GM23338 (cell line): ENCODE results near the gene MLLT10. TPM values are rescaled to one million over a fixed set of nuclear protein-coding genes. Genes with fewer than 3 reads are reported as not detected.

Experiments
- ATAC-seq: fragments of 200-7000 bp; cut with Tn5 transposase; 3 replicates; pipeline ENCODE4 v1.9.1; 2020
- DNase-seq: peaks from one replicate; pipeline ENCODE4 v3.0.0-alpha.2; 2015; ENCODE audit warnings: low spot score
- H2AFZ ChIP-seq: fragments of 200-600 bp; sonication (generic); 2 replicates; pipeline ENCODE4 v1.8.0; 2016; ENCODE audit warnings: antibody characterized with exemption, mild to moderate bottlenecking, moderate library complexity
- H3F3A ChIP-seq: fragments of 200-600 bp; sonication (generic); replicated peaks from 2 replicates; pipeline ENCODE4 v1.8.0; 2017; ENCODE audit warnings: antibody characterized with exemption, mixed run types, low read depth
- H3K27ac ChIP-seq: fragments of 200-600 bp; sonication (generic); 2 replicates; pipeline ENCODE4 v1.6.1; 2016; ENCODE audit warnings: low read depth
- H3K27me3 ChIP-seq: fragments of 200-600 bp; sonication (generic); 2 replicates; pipeline ENCODE4 v1.8.0; 2016; ENCODE audit warnings: mild to moderate bottlenecking, mixed run types, moderate library complexity; ENCODE audit not compliant: insufficient read depth
- H3K36me3 ChIP-seq: fragments of 200-600 bp; sonication (generic); 2 replicates; pipeline ENCODE4 v1.8.0; 2016; ENCODE audit warnings: mild to moderate bottlenecking; ENCODE audit not compliant: insufficient read depth
- H3K4me1 ChIP-seq: fragments of 200-600 bp; sonication (generic); 2 replicates; pipeline ENCODE4 v1.8.0; 2016; ENCODE audit warnings: mild to moderate bottlenecking, moderate library complexity; ENCODE audit not compliant: insufficient read depth
- H3K4me2 ChIP-seq: fragments of 200-600 bp; sonication (generic); 2 replicates; pipeline ENCODE4 v1.7.1; 2017; ENCODE audit warnings: mixed run types
- H3K4me3 ChIP-seq: fragments of 200-600 bp; sonication (generic); 2 replicates; pipeline ENCODE4 v1.6.1; 2016; ENCODE audit warnings: mixed run types
- H3K79me2 ChIP-seq: fragments of 200-600 bp; sonication (generic); replicated peaks from 2 replicates; pipeline ENCODE4 v1.8.0; 2017; ENCODE audit warnings: mild to moderate bottlenecking; ENCODE audit not compliant: insufficient read depth
- H3K9me2 ChIP-seq: fragments of 200-600 bp; sonication (generic); 2 replicates; pipeline ENCODE4 v1.8.0; 2017; ENCODE audit not compliant: insufficient read depth
- H4K20me1 ChIP-seq: fragments of 200-600 bp; sonication (generic); replicated peaks from 2 replicates; pipeline ENCODE4 v1.8.0; 2017; ENCODE audit warnings: mild to moderate bottlenecking; ENCODE audit not compliant: insufficient read depth
- H3K27ac Mint-ChIP-seq: 2 replicates; pipeline ENCODE4 v1.8.0; 2020; ENCODE audit warnings: inconsistent platforms, mild to moderate bottlenecking, moderate library complexity, mixed read lengths
- H3K27me3 Mint-ChIP-seq: 3 replicates; pipeline ENCODE4 v1.8.0; 2022; ENCODE audit warnings: low read depth, mild to moderate bottlenecking, moderate library complexity, mixed read lengths, inconsistent platforms; ENCODE audit not compliant: insufficient read depth, poor library complexity
- H3K36me3 Mint-ChIP-seq: 3 replicates; pipeline ENCODE4 v1.8.0; 2021; ENCODE audit warnings: low read depth, mild to moderate bottlenecking, inconsistent platforms, moderate library complexity, mixed read lengths
- H3K4me1 Mint-ChIP-seq: 3 replicates; pipeline ENCODE4 v1.8.0; 2020; ENCODE audit warnings: mild to moderate bottlenecking, inconsistent platforms, mixed read lengths
- H3K4me3 Mint-ChIP-seq: 3 replicates; pipeline ENCODE4 v1.8.0; 2021; ENCODE audit warnings: moderate library complexity, mild to moderate bottlenecking, inconsistent platforms, mixed read lengths
- H3K9me3 Mint-ChIP-seq: 3 replicates; pipeline ENCODE4 v1.8.0; 2020; ENCODE audit warnings: moderate library complexity, mild to moderate bottlenecking, inconsistent platforms, mixed read lengths
- CREB1 ChIP-seq: fragments of 250-450 bp; sonication (Bioruptor Pico); IDR thresholded peaks from 2 replicates; pipeline ENCODE4 v1.5.0; 2020; ENCODE audit warnings: low read depth, mild to moderate bottlenecking, moderate library complexity
- EZH2 ChIP-seq: fragments of 200-600 bp; sonication (generic); IDR thresholded peaks from one replicate; pipeline ENCODE4 v1.8.0; 2017; ENCODE audit warnings: antibody characterized with exemption, mild to moderate bottlenecking, low read depth; ENCODE audit not compliant: unreplicated experiment
- EZH2phosphoT487 ChIP-seq: fragments of 200-600 bp; sonication (generic); IDR thresholded peaks from one replicate; pipeline ENCODE4 v1.8.1; 2018; ENCODE audit warnings: antibody characterized with exemption; ENCODE audit not compliant: unreplicated experiment
- JUNB ChIP-seq: IDR thresholded peaks from one replicate; pipeline ENCODE4 v1.6.1; 2016; ENCODE audit warnings: antibody characterized with exemption; ENCODE audit not compliant: unreplicated experiment
- NANOG ChIP-seq: IDR thresholded peaks from 2 replicates; pipeline ENCODE4 v1.6.1; 2016; ENCODE audit warnings: antibody characterized with exemption, borderline replicate concordance
- POLR2AphosphoS5 ChIP-seq: IDR thresholded peaks from 2 replicates; pipeline ENCODE4 v1.6.1; 2016; ENCODE audit warnings: antibody characterized with exemption, low read depth
- STAT1 ChIP-seq: IDR thresholded peaks from one replicate; pipeline ENCODE4 v1.6.1; 2016; ENCODE audit warnings: antibody characterized with exemption; ENCODE audit not compliant: unreplicated experiment
- ZNF114 ChIP-seq: fragments of 250-450 bp; sonication (Bioruptor Pico); IDR thresholded peaks from 2 replicates; pipeline ENCODE4 v1.5.0; 2020; ENCODE audit warnings: mild to moderate bottlenecking, moderate library complexity
- ZNF331 ChIP-seq: fragments of 250-450 bp; sonication (Bioruptor Pico); IDR thresholded peaks from 2 replicates; pipeline ENCODE4 v1.5.0; 2020; ENCODE audit warnings: low read depth, mild to moderate bottlenecking, moderate library complexity
- polyA plus RNA-seq: library from polyadenylated mRNA; unstranded; fragments of >200 nt; fragmentation: Nextera tagmentation; extraction: Ambion mirVana; gene quantifications from 2 replicates; pipeline ENCODE4 v1.2.1, GENCODE V29; 2016
- total RNA-seq: library from RNA; depleted of rRNA; stranded (reverse); fragments of >200 nt; shearing (Covaris generic); gene quantifications from 2 replicates; pipeline ENCODE4 v1.2.3, GENCODE V29; 2014
- TF ChIP-seq, protein P1 (sequence below), 2 experiments: fragments of 200-600 bp in 1 of 2; sonication (generic) in 1 of 2; conservative IDR thresholded peaks; 2 replicates each; pipeline versions ENCODE4 v1.5.1 to v1.6.1; 2016 to 2017; ENCODE audit warnings: antibody characterized with exemption in 2 of 2, low read depth in 2 of 2, mild to moderate bottlenecking in 2 of 2, moderate library complexity in 1 of 2
- TF ChIP-seq, protein P2 (sequence below): IDR thresholded peaks from one replicate; pipeline ENCODE4 v1.6.1; 2018; ENCODE audit warnings: antibody characterized with exemption; ENCODE audit not compliant: unreplicated experiment
- TF ChIP-seq, protein P3 (sequence below): fragments of 250-450 bp; sonication (Bioruptor Pico); IDR thresholded peaks from 2 replicates; pipeline ENCODE4 v1.5.0; 2020; ENCODE audit warnings: mild to moderate bottlenecking, moderate library complexity
- TF ChIP-seq, protein P4 (sequence below): IDR thresholded peaks from 2 replicates; pipeline ENCODE4 v1.6.1; 2016; ENCODE audit warnings: antibody characterized with exemption

The MLLT10 gene
- total and polyA plus RNA-seq, 2 experiments from 2014 or later, result 28.8 to 55.4 TPM

DNA sequence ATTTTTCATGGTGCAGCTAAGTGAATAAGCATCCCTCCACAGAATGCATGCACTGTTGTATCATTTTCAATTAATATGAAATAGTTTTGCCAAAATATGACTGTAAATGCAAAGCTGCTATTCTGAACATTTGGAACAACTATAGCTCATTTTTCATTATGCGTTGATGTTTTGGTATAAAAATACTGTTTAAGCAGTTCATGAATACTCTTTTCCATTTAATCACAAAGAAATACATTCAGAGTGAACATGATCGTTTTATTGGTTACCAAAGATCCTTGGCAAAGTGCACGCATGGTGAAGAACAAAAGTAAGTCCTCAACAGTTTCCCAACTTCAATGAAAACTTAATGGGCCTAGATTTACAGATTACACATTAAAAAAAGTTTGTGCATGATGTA is 41.6 kb upstream of the MLLT10 start:
- Histone ChIP-seq H3K4me2 (no peak overlapping the region), H3K27me3 (peaks cover 22% of the 10 kb centered on the region), H2AFZ (no peak overlapping the region), H4K20me1 (no peaks in the 10 kb centered on the region), H3K27ac (no peak overlapping the region), H3K4me3 (no peak overlapping the region), H3K4me1 (peaks cover 13% of the 10 kb centered on the region; the same call in 1 of the 2 replicates), H3K79me2 (no peaks in the 10 kb centered on the region; the same call in 1 of the 2 replicates), H3K9me2 (no peaks in the 10 kb centered on the region), H3F3A (peaks cover 5% of the 10 kb centered on the region; the same call in 1 of the 2 replicates), H3K36me3 (no peaks in the 10 kb centered on the region)
- ATAC-seq, result no peak
- Mint-ChIP-seq H3K27ac (no peak overlapping the region), H3K36me3 (peaks cover 6% of the 10 kb centered on the region), H3K27me3 (peaks cover 24% of the 10 kb centered on the region), H3K4me3 (no peak overlapping the region), H3K9me3 (no peaks in the 10 kb centered on the region), H3K4me1 (peaks cover 31% of the 10 kb centered on the region)
- TF ChIP-seq ZNF114 (CRISPR knock-in tag) (no peak), EZH2 (no peak), JUNB (no peak), ZNF331 (CRISPR knock-in tag) (no peak), STAT1 (no peak), POLR2AphosphoS5 (no peak), EZH2phosphoT487 (no peak), NANOG (no peak), CREB1 (no peak)
- TF ChIP-seq, protein P1, sequence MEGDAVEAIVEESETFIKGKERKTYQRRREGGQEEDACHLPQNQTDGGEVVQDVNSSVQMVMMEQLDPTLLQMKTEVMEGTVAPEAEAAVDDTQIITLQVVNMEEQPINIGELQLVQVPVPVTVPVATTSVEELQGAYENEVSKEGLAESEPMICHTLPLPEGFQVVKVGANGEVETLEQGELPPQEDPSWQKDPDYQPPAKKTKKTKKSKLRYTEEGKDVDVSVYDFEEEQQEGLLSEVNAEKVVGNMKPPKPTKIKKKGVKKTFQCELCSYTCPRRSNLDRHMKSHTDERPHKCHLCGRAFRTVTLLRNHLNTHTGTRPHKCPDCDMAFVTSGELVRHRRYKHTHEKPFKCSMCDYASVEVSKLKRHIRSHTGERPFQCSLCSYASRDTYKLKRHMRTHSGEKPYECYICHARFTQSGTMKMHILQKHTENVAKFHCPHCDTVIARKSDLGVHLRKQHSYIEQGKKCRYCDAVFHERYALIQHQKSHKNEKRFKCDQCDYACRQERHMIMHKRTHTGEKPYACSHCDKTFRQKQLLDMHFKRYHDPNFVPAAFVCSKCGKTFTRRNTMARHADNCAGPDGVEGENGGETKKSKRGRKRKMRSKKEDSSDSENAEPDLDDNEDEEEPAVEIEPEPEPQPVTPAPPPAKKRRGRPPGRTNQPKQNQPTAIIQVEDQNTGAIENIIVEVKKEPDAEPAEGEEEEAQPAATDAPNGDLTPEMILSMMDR (conservative IDR thresholded peaks at IDR 0.05; ENCODE audit: low read depth in 2 of 2), result no peak
- TF ChIP-seq, protein P2, sequence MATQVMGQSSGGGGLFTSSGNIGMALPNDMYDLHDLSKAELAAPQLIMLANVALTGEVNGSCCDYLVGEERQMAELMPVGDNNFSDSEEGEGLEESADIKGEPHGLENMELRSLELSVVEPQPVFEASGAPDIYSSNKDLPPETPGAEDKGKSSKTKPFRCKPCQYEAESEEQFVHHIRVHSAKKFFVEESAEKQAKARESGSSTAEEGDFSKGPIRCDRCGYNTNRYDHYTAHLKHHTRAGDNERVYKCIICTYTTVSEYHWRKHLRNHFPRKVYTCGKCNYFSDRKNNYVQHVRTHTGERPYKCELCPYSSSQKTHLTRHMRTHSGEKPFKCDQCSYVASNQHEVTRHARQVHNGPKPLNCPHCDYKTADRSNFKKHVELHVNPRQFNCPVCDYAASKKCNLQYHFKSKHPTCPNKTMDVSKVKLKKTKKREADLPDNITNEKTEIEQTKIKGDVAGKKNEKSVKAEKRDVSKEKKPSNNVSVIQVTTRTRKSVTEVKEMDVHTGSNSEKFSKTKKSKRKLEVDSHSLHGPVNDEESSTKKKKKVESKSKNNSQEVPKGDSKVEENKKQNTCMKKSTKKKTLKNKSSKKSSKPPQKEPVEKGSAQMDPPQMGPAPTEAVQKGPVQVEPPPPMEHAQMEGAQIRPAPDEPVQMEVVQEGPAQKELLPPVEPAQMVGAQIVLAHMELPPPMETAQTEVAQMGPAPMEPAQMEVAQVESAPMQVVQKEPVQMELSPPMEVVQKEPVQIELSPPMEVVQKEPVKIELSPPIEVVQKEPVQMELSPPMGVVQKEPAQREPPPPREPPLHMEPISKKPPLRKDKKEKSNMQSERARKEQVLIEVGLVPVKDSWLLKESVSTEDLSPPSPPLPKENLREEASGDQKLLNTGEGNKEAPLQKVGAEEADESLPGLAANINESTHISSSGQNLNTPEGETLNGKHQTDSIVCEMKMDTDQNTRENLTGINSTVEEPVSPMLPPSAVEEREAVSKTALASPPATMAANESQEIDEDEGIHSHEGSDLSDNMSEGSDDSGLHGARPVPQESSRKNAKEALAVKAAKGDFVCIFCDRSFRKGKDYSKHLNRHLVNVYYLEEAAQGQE, result no peak
- TF ChIP-seq, protein P3, sequence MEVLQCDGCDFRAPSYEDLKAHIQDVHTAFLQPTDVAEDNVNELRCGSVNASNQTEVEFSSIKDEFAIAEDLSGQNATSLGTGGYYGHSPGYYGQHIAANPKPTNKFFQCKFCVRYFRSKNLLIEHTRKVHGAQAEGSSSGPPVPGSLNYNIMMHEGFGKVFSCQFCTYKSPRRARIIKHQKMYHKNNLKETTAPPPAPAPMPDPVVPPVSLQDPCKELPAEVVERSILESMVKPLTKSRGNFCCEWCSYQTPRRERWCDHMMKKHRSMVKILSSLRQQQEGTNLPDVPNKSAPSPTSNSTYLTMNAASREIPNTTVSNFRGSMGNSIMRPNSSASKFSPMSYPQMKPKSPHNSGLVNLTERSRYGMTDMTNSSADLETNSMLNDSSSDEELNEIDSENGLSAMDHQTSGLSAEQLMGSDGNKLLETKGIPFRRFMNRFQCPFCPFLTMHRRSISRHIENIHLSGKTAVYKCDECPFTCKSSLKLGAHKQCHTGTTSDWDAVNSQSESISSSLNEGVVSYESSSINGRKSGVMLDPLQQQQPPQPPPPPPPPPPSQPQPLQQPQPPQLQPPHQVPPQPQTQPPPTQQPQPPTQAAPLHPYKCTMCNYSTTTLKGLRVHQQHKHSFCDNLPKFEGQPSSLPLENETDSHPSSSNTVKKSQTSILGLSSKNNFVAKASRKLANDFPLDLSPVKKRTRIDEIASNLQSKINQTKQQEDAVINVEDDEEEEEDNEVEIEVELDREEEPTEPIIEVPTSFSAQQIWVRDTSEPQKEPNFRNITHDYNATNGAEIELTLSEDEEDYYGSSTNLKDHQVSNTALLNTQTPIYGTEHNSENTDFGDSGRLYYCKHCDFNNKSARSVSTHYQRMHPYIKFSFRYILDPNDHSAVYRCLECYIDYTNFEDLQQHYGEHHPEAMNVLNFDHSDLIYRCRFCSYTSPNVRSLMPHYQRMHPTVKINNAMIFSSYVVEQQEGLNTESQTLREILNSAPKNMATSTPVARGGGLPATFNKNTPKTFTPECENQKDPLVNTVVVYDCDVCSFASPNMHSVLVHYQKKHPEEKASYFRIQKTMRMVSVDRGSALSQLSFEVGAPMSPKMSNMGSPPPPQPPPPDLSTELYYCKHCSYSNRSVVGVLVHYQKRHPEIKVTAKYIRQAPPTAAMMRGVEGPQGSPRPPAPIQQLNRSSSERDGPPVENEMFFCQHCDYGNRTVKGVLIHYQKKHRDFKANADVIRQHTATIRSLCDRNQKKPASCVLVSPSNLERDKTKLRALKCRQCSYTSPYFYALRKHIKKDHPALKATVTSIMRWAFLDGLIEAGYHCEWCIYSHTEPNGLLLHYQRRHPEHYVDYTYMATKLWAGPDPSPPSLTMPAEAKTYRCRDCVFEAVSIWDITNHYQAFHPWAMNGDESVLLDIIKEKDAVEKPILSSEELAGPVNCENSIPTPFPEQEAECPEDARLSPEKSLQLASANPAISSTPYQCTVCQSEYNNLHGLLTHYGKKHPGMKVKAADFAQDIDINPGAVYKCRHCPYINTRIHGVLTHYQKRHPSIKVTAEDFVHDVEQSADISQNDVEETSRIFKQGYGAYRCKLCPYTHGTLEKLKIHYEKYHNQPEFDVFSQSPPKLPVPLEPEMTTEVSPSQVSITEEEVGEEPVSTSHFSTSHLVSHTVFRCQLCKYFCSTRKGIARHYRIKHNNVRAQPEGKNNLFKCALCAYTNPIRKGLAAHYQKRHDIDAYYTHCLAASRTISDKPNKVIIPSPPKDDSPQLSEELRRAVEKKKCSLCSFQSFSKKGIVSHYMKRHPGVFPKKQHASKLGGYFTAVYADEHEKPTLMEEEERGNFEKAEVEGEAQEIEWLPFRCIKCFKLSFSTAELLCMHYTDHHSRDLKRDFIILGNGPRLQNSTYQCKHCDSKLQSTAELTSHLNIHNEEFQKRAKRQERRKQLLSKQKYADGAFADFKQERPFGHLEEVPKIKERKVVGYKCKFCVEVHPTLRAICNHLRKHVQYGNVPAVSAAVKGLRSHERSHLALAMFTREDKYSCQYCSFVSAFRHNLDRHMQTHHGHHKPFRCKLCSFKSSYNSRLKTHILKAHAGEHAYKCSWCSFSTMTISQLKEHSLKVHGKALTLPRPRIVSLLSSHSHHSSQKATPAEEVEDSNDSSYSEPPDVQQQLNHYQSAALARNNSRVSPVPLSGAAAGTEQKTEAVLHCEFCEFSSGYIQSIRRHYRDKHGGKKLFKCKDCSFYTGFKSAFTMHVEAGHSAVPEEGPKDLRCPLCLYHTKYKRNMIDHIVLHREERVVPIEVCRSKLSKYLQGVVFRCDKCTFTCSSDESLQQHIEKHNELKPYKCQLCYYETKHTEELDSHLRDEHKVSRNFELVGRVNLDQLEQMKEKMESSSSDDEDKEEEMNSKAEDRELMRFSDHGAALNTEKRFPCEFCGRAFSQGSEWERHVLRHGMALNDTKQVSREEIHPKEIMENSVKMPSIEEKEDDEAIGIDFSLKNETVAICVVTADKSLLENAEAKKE, result no peak
- TF ChIP-seq, protein P4, sequence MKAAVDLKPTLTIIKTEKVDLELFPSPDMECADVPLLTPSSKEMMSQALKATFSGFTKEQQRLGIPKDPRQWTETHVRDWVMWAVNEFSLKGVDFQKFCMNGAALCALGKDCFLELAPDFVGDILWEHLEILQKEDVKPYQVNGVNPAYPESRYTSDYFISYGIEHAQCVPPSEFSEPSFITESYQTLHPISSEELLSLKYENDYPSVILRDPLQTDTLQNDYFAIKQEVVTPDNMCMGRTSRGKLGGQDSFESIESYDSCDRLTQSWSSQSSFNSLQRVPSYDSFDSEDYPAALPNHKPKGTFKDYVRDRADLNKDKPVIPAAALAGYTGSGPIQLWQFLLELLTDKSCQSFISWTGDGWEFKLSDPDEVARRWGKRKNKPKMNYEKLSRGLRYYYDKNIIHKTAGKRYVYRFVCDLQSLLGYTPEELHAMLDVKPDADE, result no peak
- DNase-seq, result no peak
